ENCODE data around the gene DCAF4.

- no peak for TF ChIP-seq CTCF (conservative IDR thresholded peaks at IDR 0.05 in 1 of 2, IDR thresholded peaks at IDR 0.05 in 1 of 2; ENCODE audit: low read depth in 1 of 2, low read length in 2 of 2)
- TF ChIP-seq EZH2 (IDR thresholded peaks at IDR 0.05; ENCODE audit: low read length, missing control alignments): no peak
Observed at GRCh38 chr14:72884386-72884785, 41.9 kb upstream of the DCAF4 start.
